ENCODE data around the gene ANO6.

- TF ChIP-seq, protein P1, sequence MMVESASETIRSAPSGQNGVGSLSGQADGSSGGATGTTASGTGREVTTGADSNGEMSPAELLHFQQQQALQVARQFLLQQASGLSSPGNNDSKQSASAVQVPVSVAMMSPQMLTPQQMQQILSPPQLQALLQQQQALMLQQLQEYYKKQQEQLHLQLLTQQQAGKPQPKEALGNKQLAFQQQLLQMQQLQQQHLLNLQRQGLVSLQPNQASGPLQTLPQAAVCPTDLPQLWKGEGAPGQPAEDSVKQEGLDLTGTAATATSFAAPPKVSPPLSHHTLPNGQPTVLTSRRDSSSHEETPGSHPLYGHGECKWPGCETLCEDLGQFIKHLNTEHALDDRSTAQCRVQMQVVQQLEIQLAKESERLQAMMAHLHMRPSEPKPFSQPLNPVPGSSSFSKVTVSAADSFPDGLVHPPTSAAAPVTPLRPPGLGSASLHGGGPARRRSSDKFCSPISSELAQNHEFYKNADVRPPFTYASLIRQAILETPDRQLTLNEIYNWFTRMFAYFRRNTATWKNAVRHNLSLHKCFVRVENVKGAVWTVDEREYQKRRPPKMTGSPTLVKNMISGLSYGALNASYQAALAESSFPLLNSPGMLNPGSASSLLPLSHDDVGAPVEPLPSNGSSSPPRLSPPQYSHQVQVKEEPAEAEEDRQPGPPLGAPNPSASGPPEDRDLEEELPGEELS (CRISPR knock-in tag; IDR thresholded peaks at IDR 0.05): no peak
- no peak for TF ChIP-seq CTCF (IDR thresholded peaks at IDR 0.05)
- no peak for TF ChIP-seq ZNF317 (CRISPR knock-in tag; IDR thresholded peaks at IDR 0.05; ENCODE audit: borderline replicate concordance, low read depth)
- no peak for TF ChIP-seq ZNF232 (CRISPR knock-in tag; IDR thresholded peaks at IDR 0.05)
- TF ChIP-seq, protein P2, sequence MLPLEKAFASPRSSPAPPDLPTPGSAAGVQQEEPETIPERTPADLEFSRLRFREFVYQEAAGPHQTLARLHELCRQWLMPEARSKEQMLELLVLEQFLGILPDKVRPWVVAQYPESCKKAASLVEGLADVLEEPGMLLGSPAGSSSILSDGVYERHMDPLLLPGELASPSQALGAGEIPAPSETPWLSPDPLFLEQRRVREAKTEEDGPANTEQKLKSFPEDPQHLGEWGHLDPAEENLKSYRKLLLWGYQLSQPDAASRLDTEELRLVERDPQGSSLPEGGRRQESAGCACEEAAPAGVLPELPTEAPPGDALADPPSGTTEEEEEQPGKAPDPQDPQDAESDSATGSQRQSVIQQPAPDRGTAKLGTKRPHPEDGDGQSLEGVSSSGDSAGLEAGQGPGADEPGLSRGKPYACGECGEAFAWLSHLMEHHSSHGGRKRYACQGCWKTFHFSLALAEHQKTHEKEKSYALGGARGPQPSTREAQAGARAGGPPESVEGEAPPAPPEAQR (CRISPR knock-in tag; IDR thresholded peaks at IDR 0.05): no peak
- TF ChIP-seq FOXJ3 (CRISPR knock-in tag; IDR thresholded peaks at IDR 0.05; ENCODE audit: borderline replicate concordance): no peak
- no peak for TF ChIP-seq ATF3 (CRISPR knock-in tag; conservative IDR thresholded peaks at IDR 0.05)
Measured at GRCh38 chr12:45348311-45348710, 132.4 kb downstream of the ANO6 start.

Data from WTC11 (cell line).